Adrenal gland (tissue), 12 donors: Measurements from ENCODE around the gene SV2C. TPM values are rescaled to one million over a fixed set of nuclear protein-coding genes. Genes with fewer than 3 reads are reported as not detected.

Experiments used
- DNase-seq, 7 donors: peaks; one replicate each; pipeline ENCODE4 v3.0.0-alpha.2; 2019 to 2020
- H3K27ac ChIP-seq, 5 donors: fragments of 200-600 bp; sonication (generic) in 4 of 5; 1 replicate in 3 of 5; 2 replicates in 2 of 5; pipeline versions ENCODE4 v1.5.1 to v1.8.0; 2016 to 2020; ENCODE audit warnings: mild to moderate bottlenecking in 1 of 5
- H3K27me3 ChIP-seq: fragments of 200-600 bp; 2 replicates; pipeline ENCODE4 v1.8.0; 2021
- H3K36me3 ChIP-seq, 2 donors: fragments of 200-600 bp; replicated peaks in 1 of 2; 1 replicate in 1 of 2; 2 replicates in 1 of 2; pipeline versions ENCODE4 v1.5.1 to v1.8.0; 2018 to 2022
- H3K4me1 ChIP-seq, 2 donors: fragments of 200-600 bp; replicated peaks in 1 of 2; 1 replicate in 1 of 2; 2 replicates in 1 of 2; pipeline versions ENCODE4 v1.5.1 to v1.8.0; 2018 to 2021
- H3K4me3 ChIP-seq, 4 donors: fragments of 200-600 bp; sonication (generic) in 3 of 4; one replicate each; pipeline ENCODE4 v1.5.1; 2016 to 2018
- H3K9me3 ChIP-seq, 3 donors: fragments of 200-600 bp; sonication (generic) in 1 of 3; replicated peaks in 1 of 3; 1 replicate in 2 of 3; 2 replicates in 1 of 3; pipeline versions ENCODE4 v1.5.1 to v1.8.0; 2016 to 2021
- CTCF ChIP-seq, 6 experiments: fragments of 450-650 bp in 4 of 6; fragments of 200-600 bp in 2 of 6; sonication (generic) in 1 of 6; IDR thresholded peaks; 1 replicate in 5 of 6; 2 replicates in 1 of 6; pipeline versions ENCODE4 v1.5.1 to v1.8.0; 2016 to 2021; ENCODE audit warnings: antibody characterized with exemption in 6 of 6, mild to moderate bottlenecking in 2 of 6, moderate library complexity in 1 of 6
- POLR2A ChIP-seq, 2 donors: fragments of 450-650 bp; IDR thresholded peaks; one replicate each; pipeline ENCODE4 v1.6.1; 2017; ENCODE audit warnings: antibody characterized with exemption in 2 of 2, mild to moderate bottlenecking in 2 of 2, moderate library complexity in 1 of 2
- WGBS, 4 donors: extraction: QIAGEN DNeasy Blood & Tissue Kit in 2 of 4; methylation state at CpG; one replicate each; pipeline versions ENCODE4 v1.1.5 to v1.1.7; 2013 to 2017; 5-methylcytosine and 5-hydroxymethylcytosine counted together
- intact Hi-C, 2 donors: fragments of 100-400 bp; cut with DNase I; formaldehyde crosslinking; loops; one replicate each; pipeline versions ENCODE4 v1.14.1 to v1.15.0; 2022 to 2023
- polyA plus RNA-seq, 3 donors: library from polyadenylated mRNA; stranded (reverse); fragments of 200-250 nt in 2 of 3; fragments of 350-450 nt in 1 of 3; fragmentation: Illumina TruSeq in 1 of 3; extraction: RNeasy Lipid Tissue Mini Kit (QIAGEN cat#74804) in 1 of 3; gene quantifications; one replicate each; pipeline ENCODE4 v1.2.3, GENCODE V29; 2013 to 2014
- total RNA-seq, 9 donors: library from RNA; depleted of rRNA in 4 of 9; stranded (reverse); fragments of >200 nt in 4 of 9; fragments of 120-200 nt in 1 of 9; fragmentation: NEBNext Ultra II Directional in 1 of 9; extraction: Animal tissue kit (Norgen Biotek cat#: 25700) in 1 of 9; gene quantifications; one replicate each; pipeline versions ENCODE4 v1.1.0 to v1.2.4, GENCODE V29; 2013 to 2023
- donor health status: healthy with polysubstance abuse.
- donor health status: Bipolar disorder and iron deficiency.
- donor health status: DM: yes; HTN: yes; CAD: no.
- donor health status: DM: no; HTN: no; CAD: no.
- donor health status: DM: no; HTN: no; CAD: no.
- donor health status: DM: yes; HTN: yes; CAD: no.

Gene SV2C
- total and polyA plus RNA-seq, 12 donors: under 0.01 to 0.96 (median 0.19) TPM; not detected in 1

- DNase-seq: no peak
- Histone ChIP-seq H3K4me3 (no peak overlapping the region), H3K27ac (no peak overlapping the region), H3K4me1 (no peaks in the 10 kb centered on the region), H3K9me3 (peaks cover 0 to 9% (median 0%) of the 10 kb centered on the region in 3 donors), H3K36me3 (peaks cover 0 to 3% of the 10 kb centered on the region in 2 donors), H3K27me3 (no peaks in the 10 kb centered on the region)
- no peak for TF ChIP-seq POLR2A (IDR thresholded peaks at IDR 0.05)
- TF ChIP-seq CTCF (IDR thresholded peaks at IDR 0.05): no peak
- intact Hi-C loops: no loop called here
- 83 to 100% (median 87%) methylated on average over 1 of the region's 1 CpG for WGBS, 4 donors
Measured at GRCh38 chr5:76155536-76155935, 72.4 kb downstream of the SV2C start.

- Histone ChIP-seq H3K27ac (no peak overlapping the region), H3K9me3 (peaks cover 0 to under 1% (median 0%) of the 10 kb centered on the region in 3 donors), H3K4me1 (no peaks in the 10 kb centered on the region), H3K4me3 (no peak overlapping the region), H3K27me3 (no peaks in the 10 kb centered on the region), H3K36me3 (no peaks in the 10 kb centered on the region)
- TF ChIP-seq CTCF (IDR thresholded peaks at IDR 0.05): no peak
- no peak for TF ChIP-seq POLR2A (IDR thresholded peaks at IDR 0.05)
- DNase-seq: no peak
- WGBS, 4 donors: 58 to 79% (median 68%) methylated on average over 4 of the region's 4 CpGs
- intact Hi-C loops: no loop called here
Measured at GRCh38 chr5:76162335-76162734, 79.2 kb downstream of the SV2C start.

GRCh38 chr5:76163111-76163628, 80.0 kb downstream of the SV2C start:
- intact Hi-C loops: no loop called here
- DNase-seq: no peak
- no peaks in the 10 kb centered on the region for H3K9me3 ChIP-seq
- no peak overlapping the region for H3K27ac ChIP-seq
- TF ChIP-seq POLR2A (IDR thresholded peaks at IDR 0.05) (no peak), CTCF (IDR thresholded peaks at IDR 0.05) (no peak)
- H3K27me3 ChIP-seq: no peaks in the 10 kb centered on the region
- H3K36me3 ChIP-seq: no peaks in the 10 kb centered on the region
- H3K4me1 ChIP-seq: no peaks in the 10 kb centered on the region
- H3K4me3 ChIP-seq: no peak overlapping the region
- WGBS, 4 donors: 71 to 82% (median 73%) methylated on average over 4 of the region's 4 CpGs

GRCh38 chr5:76165029-76165428, 81.8 kb downstream of the SV2C start:
- Histone ChIP-seq H3K27me3 (no peaks in the 10 kb centered on the region), H3K27ac (no peak overlapping the region), H3K4me3 (no peak overlapping the region), H3K9me3 (no peaks in the 10 kb centered on the region), H3K36me3 (no peaks in the 10 kb centered on the region), H3K4me1 (no peaks in the 10 kb centered on the region)
- DNase-seq: no peak
- TF ChIP-seq POLR2A (IDR thresholded peaks at IDR 0.05): no peak
- no peak for TF ChIP-seq CTCF (IDR thresholded peaks at IDR 0.05)
- intact Hi-C loops: no loop called here
